GDM1 (cell line): ENCODE data around the gene KRT80.

ENCODE experiments used
- DNase-seq: peaks from one replicate; lab custom pipeline; 2025; lab: John Stamatoyannopoulos, UW

Gene KRT80

GRCh38 chr12:52152905-52153317 is 38.9 kb downstream of the KRT80 start:
- no peak for DNase-seq

- DNase-seq: no peak
These were observed 39.7 kb downstream of the KRT80 start for GRCh38 chr12:52151837-52152783.

GRCh38 chr12:52151153-52151836 is 40.5 kb downstream of the KRT80 start:
- DNase-seq: no peak

GRCh38 chr12:52149651-52150241 is 42.1 kb downstream of the KRT80 start:
- no peak for DNase-seq

GRCh38 chr12:52149182-52149641 is 42.6 kb downstream of the KRT80 start:
- DNase-seq: no peak

GRCh38 chr12:52148464-52149181 is 43.2 kb downstream of the KRT80 start:
- DNase-seq: no peak

- no peak for DNase-seq
These were observed 43.8 kb downstream of the KRT80 start for GRCh38 chr12:52147964-52148463.

- DNase-seq: no peak
These were observed 44.3 kb downstream of the KRT80 start for GRCh38 chr12:52147367-52147963.

- no peak for DNase-seq
These were observed 44.9 kb downstream of the KRT80 start for GRCh38 chr12:52146822-52147366.

GRCh38 chr12:52146089-52146821 is 45.6 kb downstream of the KRT80 start:
- no peak for DNase-seq

GRCh38 chr12:52145228-52146088 is 46.4 kb downstream of the KRT80 start:
- DNase-seq: no peak

- no peak for DNase-seq
These were observed 47.1 kb downstream of the KRT80 start for GRCh38 chr12:52144512-52145227.

- DNase-seq: no peak
These were observed 49.4 kb downstream of the KRT80 start for GRCh38 chr12:52142431-52142830.

- DNase-seq: no peak
These were observed 49.9 kb downstream of the KRT80 start for GRCh38 chr12:52141875-52142274.

GRCh38 chr12:52141306-52141705 is 50.5 kb downstream of the KRT80 start:
- no peak for DNase-seq

- no peak for DNase-seq
These were observed 52.2 kb downstream of the KRT80 start for GRCh38 chr12:52139579-52140062.

GRCh38 chr12:52139147-52139546 is 52.7 kb downstream of the KRT80 start:
- no peak for DNase-seq

- no peak for DNase-seq
These were observed 54.1 kb downstream of the KRT80 start for GRCh38 chr12:52137746-52138145.

GRCh38 chr12:52132754-52133161 is 59.1 kb downstream of the KRT80 start:
- DNase-seq: no peak
